Endothelial cell of umbilical vein (primary cell): ENCODE results near the gene CYBB. TPM values are rescaled to one million over a fixed set of nuclear protein-coding genes. Genes with fewer than 3 reads are reported as not detected.

ENCODE experiments used
- BruUV-seq: library from RNA; stranded (reverse); fragments of 400-500 nt; replicated peaks from 2 replicates; lab custom pipeline; 2021; lab: Mats Ljungman, UMichigan
- CTCF ChIA-PET: fragments of 300-600, 350-600 bp; sonication (Branson Sonifier 250); formaldehyde crosslinking; loops from one replicate; lab custom pipeline; 2021; ENCODE audit warnings: antibody characterized with exemption, inconsistent platforms; lab: Charles Lee
- POLR2A ChIA-PET: fragments of 300-600, 350-600 bp; sonication (Branson Sonifier 250); formaldehyde crosslinking; loops from one replicate; lab custom pipeline; 2021; ENCODE audit warnings: antibody characterized with exemption, inconsistent platforms; lab: Charles Lee
- DNase-seq: peaks from one replicate; pipeline ENCODE4 v3.0.0-alpha.2; 2011; ENCODE audit warnings: low read depth, low spot score
- FAIRE-seq: peaks from 2 replicates; lab custom pipeline; 2011; peaks lifted over from hg19 to GRCh38; lab: Jason Lieb, UNC
- H2AFZ ChIP-seq: 2 replicates; pipeline ENCODE4 v1.6.0; 2012; ENCODE audit warnings: low read depth, low read length, control low read depth, inconsistent platforms
- H3K27ac ChIP-seq: 2 replicates; pipeline ENCODE4 v1.5.1; 2011; ENCODE audit warnings: low read depth, mild to moderate bottlenecking, control low read depth, low read length, moderate library complexity; ENCODE audit not compliant: insufficient read depth
- H3K27me3 ChIP-seq, 2 experiments: 2 replicates each; pipeline versions ENCODE4 v1.6.0 to v1.6.1; 2011; ENCODE audit warnings: low read length in 2 of 2, mixed read lengths in 1 of 2; ENCODE audit not compliant: control insufficient read depth in 2 of 2, insufficient read depth in 2 of 2
- H3K36me3 ChIP-seq, 2 experiments: 2 replicates in 1 of 2; 3 replicates in 1 of 2; pipeline ENCODE4 v1.5.1; 2011; ENCODE audit warnings: low read length in 2 of 2, mild to moderate bottlenecking in 1 of 2, moderate library complexity in 1 of 2; ENCODE audit not compliant: control insufficient read depth in 2 of 2, insufficient read depth in 2 of 2; ENCODE audit errors: extremely low read depth in 1 of 2
- H3K4me1 ChIP-seq: 3 replicates; pipeline ENCODE4 v1.5.1; 2011; ENCODE audit warnings: mild to moderate bottlenecking, low read length; ENCODE audit not compliant: control insufficient read depth, insufficient read depth; ENCODE audit errors: extremely low read depth
- H3K4me2 ChIP-seq: 2 replicates; pipeline ENCODE4 v1.6.1; 2011; ENCODE audit warnings: low read length, control low read depth, mixed read lengths; ENCODE audit not compliant: insufficient read depth
- H3K4me3 ChIP-seq, 3 experiments: fragments of 200-600 bp in 1 of 3; sonication (generic), shearing (Covaris generic) in 1 of 3; replicated peaks in 1 of 3; 2 replicates each; pipeline ENCODE4 v1.5.1; 2011 to 2016; ENCODE audit warnings: control low read depth in 3 of 3, low read length in 3 of 3, mild to moderate bottlenecking in 2 of 3, inconsistent platforms in 1 of 3, low read depth in 1 of 3, moderate library complexity in 1 of 3; ENCODE audit not compliant: insufficient read depth in 1 of 3
- H3K79me2 ChIP-seq: 2 replicates; pipeline ENCODE4 v1.6.0; 2012; ENCODE audit warnings: low read length, inconsistent platforms; ENCODE audit not compliant: control insufficient read depth, insufficient read depth
- H3K9ac ChIP-seq: replicated peaks from 2 replicates; pipeline ENCODE3; 2011; ENCODE audit warnings: low read length, control low read depth; ENCODE audit not compliant: insufficient read depth; ENCODE audit errors: extremely low read depth
- H3K9me1 ChIP-seq: replicated peaks from 3 replicates; pipeline ENCODE4 v1.6.0; 2011; ENCODE audit warnings: mild to moderate bottlenecking, low read length; ENCODE audit not compliant: control insufficient read depth, insufficient read depth; ENCODE audit errors: extremely low read depth
- H3K9me3 ChIP-seq: replicated peaks from 2 replicates; pipeline ENCODE4 v1.5.1; 2012; ENCODE audit warnings: low read length, inconsistent platforms; ENCODE audit not compliant: control insufficient read depth, insufficient read depth
- H4K20me1 ChIP-seq: replicated peaks from 2 replicates; pipeline ENCODE3; 2011; ENCODE audit warnings: mild to moderate bottlenecking, low read length; ENCODE audit not compliant: control insufficient read depth, insufficient read depth; ENCODE audit errors: extremely low read depth
- CTCF ChIP-seq, 2 donors: IDR thresholded peaks; 1 replicate in 1 of 2; 2 replicates in 1 of 2; pipeline ENCODE4 v1.5.1; 2011; ENCODE audit warnings: low read length in 2 of 2, mild to moderate bottlenecking in 2 of 2, moderate library complexity in 2 of 2, control low read depth in 1 of 2, inconsistent platforms in 1 of 2, low read depth in 1 of 2; ENCODE audit not compliant: insufficient read depth in 1 of 2; ENCODE audit errors: extremely low read depth in 1 of 2
- EZH2 ChIP-seq: IDR thresholded peaks from 2 replicates; pipeline ENCODE4 v1.6.1; 2012; ENCODE audit warnings: borderline replicate concordance, low read depth, mild to moderate bottlenecking, moderate library complexity, low read length, inconsistent platforms; ENCODE audit not compliant: severe bottlenecking
- FOS ChIP-seq: IDR thresholded peaks from 2 replicates; pipeline ENCODE4 v1.6.1; 2011; ENCODE audit warnings: mild to moderate bottlenecking, low read length, moderate library complexity, borderline replicate concordance; ENCODE audit not compliant: insufficient read depth
- GATA2 ChIP-seq: IDR thresholded peaks from 2 replicates; pipeline ENCODE4 v1.7.0; 2011; ENCODE audit warnings: low read depth, mild to moderate bottlenecking, moderate library complexity, mixed read lengths, low read length; ENCODE audit not compliant: insufficient read length, insufficient read depth
- JUN ChIP-seq: IDR thresholded peaks from 2 replicates; pipeline ENCODE4 v1.6.1; 2011; ENCODE audit warnings: borderline replicate concordance, low read depth; ENCODE audit not compliant: insufficient read length, insufficient read depth
- MAX ChIP-seq: IDR thresholded peaks from 2 replicates; pipeline ENCODE4 v1.6.1; 2011; ENCODE audit not compliant: insufficient read depth, insufficient read length
- MYC ChIP-seq: IDR thresholded peaks from one replicate; pipeline ENCODE4 v1.6.1; 2011; ENCODE audit warnings: mild to moderate bottlenecking, low read depth, low read length
- POLR2A ChIP-seq: IDR thresholded peaks from 2 replicates; pipeline ENCODE4 v1.6.1; 2012; ENCODE audit warnings: low read depth, mild to moderate bottlenecking, control low read depth, low read length
- POLR2AphosphoS5 ChIP-seq: IDR thresholded peaks from 2 replicates; pipeline ENCODE4 v1.6.1; 2012; ENCODE audit warnings: low read depth, mild to moderate bottlenecking, control low read depth, low read length, moderate library complexity; ENCODE audit not compliant: insufficient read depth
- dilution Hi-C: fragments of 300-500 bp; cut with MboI; formaldehyde crosslinking; loops from one replicate; pipeline ENCODE4 v1.15.0; 2019; ENCODE audit warnings: low sequenced_read_pairs; ENCODE audit not compliant: extremely low pct_ligation_motif_present
- intact Hi-C: fragments of 100-400 bp; cut with micrococcal nuclease; formaldehyde crosslinking; loops from one replicate; pipeline ENCODE4 v1.10.0; 2022
- polyA plus RNA-seq, 4 experiments: library from polyadenylated mRNA; depleted of rRNA in 3 of 4; stranded (reverse) in 3 of 4; unstranded in 1 of 4; fragments of >200 nt; gene quantifications; 2 replicates each; pipeline versions ENCODE4 v1.2.1 to v1.2.3, GENCODE V29; 2011 to 2012; ENCODE audit warnings: missing spikeins in 1 of 4
- total RNA-seq: library from RNA; stranded (reverse); gene quantifications from 2 replicates; pipeline ENCODE4 v1.2.3, GENCODE V29; 2021

Gene CYBB
- total and polyA plus RNA-seq, 2 donors (not counting 3 experiments of a cell fraction or from before 2014, with no cell fraction given), result not detected

GRCh38 chrX:37781081-37781480 is 1.2 kb downstream of the CYBB start:
- Histone ChIP-seq H3K4me2 (no peak overlapping the region), H3K4me3 (no peak overlapping the region), H3K9me1 (no peaks in the 10 kb centered on the region), H3K36me3 (no peaks in the 10 kb centered on the region), H4K20me1 (no peaks in the 10 kb centered on the region), H3K9me3 (no peaks in the 10 kb centered on the region), H3K27ac (no peak overlapping the region), H3K4me1 (no peaks in the 10 kb centered on the region), H3K27me3 (no peaks in the 10 kb centered on the region), H3K79me2 (no peaks in the 10 kb centered on the region), H3K9ac (no peak overlapping the region), H2AFZ (no peak overlapping the region)
- intact Hi-C loops (no loop called here), dilution Hi-C loops (no loop called here)
- DNase-seq, result no peak
- BruUV-seq, result no TSS peak
- no peak for FAIRE-seq
- TF ChIP-seq POLR2A (no peak), FOS (no peak), MAX (no peak), EZH2 (no peak), JUN (no peak), GATA2 (no peak), POLR2AphosphoS5 (no peak), CTCF (IDR thresholded peaks at IDR 0.05; ENCODE audit: extremely low read depth in 1 of 2, insufficient read depth in 1 of 2, low read depth in 1 of 2, low read length in 2 of 2) (no peak), MYC (no peak)
- POLR2A ChIA-PET, result no interaction called here
- CTCF ChIA-PET, result no interaction called here
